WTC11 (cell line): ENCODE results near the gene DDX10. TPM values are rescaled to one million over a fixed set of nuclear protein-coding genes. Genes with fewer than 3 reads are reported as not detected.

Source experiments
- ATAC-seq: fragments of 200-7000 bp; cut with Tn5 transposase; 2 replicates; pipeline ENCODE4 v1.10.0; 2021; ENCODE audit warnings: mild to moderate bottlenecking, moderate library complexity
- CTCF ChIA-PET: fragments of 300-600 bp; sonication (Branson Sonifier 250); formaldehyde crosslinking; loops from one replicate; lab custom pipeline; 2021; ENCODE audit warnings: antibody characterized with exemption; lab: Charles Lee
- POLR2A ChIA-PET: fragments of 350-600 bp; sonication (Branson Sonifier 250); formaldehyde crosslinking; loops from one replicate; lab custom pipeline; 2021; ENCODE audit warnings: antibody characterized with exemption; lab: Charles Lee
- DNase-seq: peaks from one replicate; pipeline ENCODE4 v3.0.0; 2021; ENCODE audit warnings: low spot score
- H3K27ac Mint-ChIP-seq: 2 replicates; pipeline ENCODE4 v1.8.0; 2021; ENCODE audit warnings: mixed read lengths
- H3K27me3 Mint-ChIP-seq: 2 replicates; pipeline ENCODE4 v1.8.0; 2021; ENCODE audit warnings: low read depth, mild to moderate bottlenecking, moderate library complexity, mixed read lengths
- H3K36me3 Mint-ChIP-seq: 2 replicates; pipeline ENCODE4 v1.8.0; 2021; ENCODE audit warnings: mixed read lengths
- H3K4me1 Mint-ChIP-seq: 2 replicates; pipeline ENCODE4 v1.8.0; 2022; ENCODE audit warnings: mixed read lengths
- H3K4me3 Mint-ChIP-seq: 2 replicates; pipeline ENCODE4 v1.8.0; 2021; ENCODE audit warnings: mild to moderate bottlenecking, moderate library complexity, mixed read lengths
- H3K9me3 Mint-ChIP-seq: 2 replicates; pipeline ENCODE4 v1.8.0; 2021; ENCODE audit warnings: mixed read lengths
- AFF4 ChIP-seq: sonication (generic); formaldehyde crosslinking; IDR thresholded peaks from 2 replicates; pipeline ENCODE4 v1.8.1; 2023; ENCODE audit warnings: mild to moderate bottlenecking, missing genetic modification reagents, borderline replicate concordance
- ATF3 ChIP-seq: sonication (generic); formaldehyde crosslinking; conservative IDR thresholded peaks from 2 replicates; pipeline ENCODE4 v1.8.1; 2022; ENCODE audit warnings: mild to moderate bottlenecking, missing genetic modification reagents
- ETV6 ChIP-seq: sonication (generic); formaldehyde crosslinking; IDR thresholded peaks from 2 replicates; pipeline ENCODE4 v1.8.1; 2022; ENCODE audit warnings: mild to moderate bottlenecking, missing genetic modification reagents
- JUN ChIP-seq: sonication (generic); formaldehyde crosslinking; IDR thresholded peaks from 2 replicates; pipeline ENCODE4 v1.8.0; 2023; ENCODE audit warnings: mild to moderate bottlenecking, missing genetic modification reagents
- MAX ChIP-seq: sonication (generic); formaldehyde crosslinking; IDR thresholded peaks from 2 replicates; pipeline ENCODE4 v1.8.0; 2022; ENCODE audit warnings: mild to moderate bottlenecking, missing genetic modification reagents
- MYBL2 ChIP-seq: sonication (generic); formaldehyde crosslinking; IDR thresholded peaks from 2 replicates; pipeline ENCODE4 v1.8.1; 2023; ENCODE audit warnings: mild to moderate bottlenecking, moderate library complexity, missing genetic modification reagents
- NFATC4 ChIP-seq: fragments of 250-450 bp; sonication (Bioruptor Pico); IDR thresholded peaks from 2 replicates; pipeline ENCODE4 v1.9.0; 2021; ENCODE audit warnings: mild to moderate bottlenecking
- PRDM15 ChIP-seq: sonication (generic); formaldehyde crosslinking; IDR thresholded peaks from 2 replicates; pipeline ENCODE4 v1.8.0; 2022; ENCODE audit warnings: missing genetic modification reagents
- PRRX2 ChIP-seq: fragments of 250-450 bp; sonication (Bioruptor Pico); IDR thresholded peaks from 2 replicates; pipeline ENCODE4 v1.8.0; 2021; ENCODE audit warnings: mild to moderate bottlenecking
- RELA ChIP-seq: sonication (generic); formaldehyde crosslinking; IDR thresholded peaks from 2 replicates; pipeline ENCODE4 v1.8.1; 2022; ENCODE audit warnings: missing genetic modification reagents, mild to moderate bottlenecking, borderline replicate concordance
- SMAD4 ChIP-seq: sonication (generic); formaldehyde crosslinking; IDR thresholded peaks from 2 replicates; pipeline ENCODE4 v1.8.0; 2022; ENCODE audit warnings: mild to moderate bottlenecking, missing genetic modification reagents
- TCF7 ChIP-seq: sonication (generic); formaldehyde crosslinking; IDR thresholded peaks from 2 replicates; pipeline ENCODE4 v1.8.0; 2022; ENCODE audit warnings: mild to moderate bottlenecking, low read depth, missing genetic modification reagents, moderate library complexity
- TEAD1 ChIP-seq: sonication (generic); formaldehyde crosslinking; IDR thresholded peaks from 2 replicates; pipeline ENCODE4 v1.8.0; 2022; ENCODE audit warnings: mild to moderate bottlenecking, missing genetic modification reagents
- USF2 ChIP-seq: sonication (generic); formaldehyde crosslinking; IDR thresholded peaks from 2 replicates; pipeline ENCODE4 v1.8.1; 2023; ENCODE audit warnings: mild to moderate bottlenecking, missing genetic modification reagents, moderate library complexity
- ZBTB21 ChIP-seq: sonication (generic); formaldehyde crosslinking; IDR thresholded peaks from 2 replicates; pipeline ENCODE4 v1.8.1; 2023; ENCODE audit warnings: mild to moderate bottlenecking, missing genetic modification reagents, borderline replicate concordance
- ZNF121 ChIP-seq: sonication (generic); formaldehyde crosslinking; IDR thresholded peaks from 2 replicates; pipeline ENCODE4 v1.8.0; 2023; ENCODE audit warnings: missing genetic modification reagents
- ZNF219 ChIP-seq: sonication (generic); formaldehyde crosslinking; IDR thresholded peaks from 2 replicates; pipeline ENCODE4 v1.8.0; 2023; ENCODE audit warnings: missing genetic modification reagents, mild to moderate bottlenecking, borderline replicate concordance
- ZNF263 ChIP-seq: sonication (generic); formaldehyde crosslinking; IDR thresholded peaks from 2 replicates; pipeline ENCODE4 v1.8.1; 2022; ENCODE audit warnings: low read depth, mild to moderate bottlenecking, moderate library complexity, missing genetic modification reagents
- ZNF281 ChIP-seq: sonication (generic); formaldehyde crosslinking; IDR thresholded peaks from 2 replicates; pipeline ENCODE4 v1.8.0; 2023; ENCODE audit warnings: mild to moderate bottlenecking, missing genetic modification reagents
- ZNF396 ChIP-seq: fragments of 250-450 bp; sonication (Bioruptor Pico); IDR thresholded peaks from 2 replicates; pipeline ENCODE4 v1.8.0; 2021; ENCODE audit warnings: mild to moderate bottlenecking, moderate library complexity, borderline replicate concordance
- total RNA-seq: library from RNA; stranded (reverse); gene quantifications from 3 replicates; pipeline ENCODE4 v1.2.3, GENCODE V29; 2021

The DDX10 gene
- total RNA-seq, 1 experiment from 2014 or later: 56.8 TPM

GRCh38 chr11:108943853-108944252 lies 279.0 kb downstream of the DDX10 start (continued):
- TF ChIP-seq NFATC4 (CRISPR knock-in tag) (no peak), RELA (CRISPR knock-in tag) (no peak)

- ChIA-PET CTCF (no interaction called here), POLR2A (no interaction called here)
- Mint-ChIP-seq H3K27me3 (no peaks in the 10 kb centered on the region; the same call in 1 of the 2 replicates), H3K36me3 (peaks cover 21% of the 10 kb centered on the region), H3K4me3 (no peak overlapping the region), H3K27ac (no peak overlapping the region), H3K9me3 (peaks cover 25% of the 10 kb centered on the region), H3K4me1 (no peaks in the 10 kb centered on the region)
- no peak for TF ChIP-seq TCF7
- no peak for TF ChIP-seq TEAD1
- TF ChIP-seq SMAD4 (CRISPR knock-in tag): no peak
- TF ChIP-seq ZNF281 (CRISPR knock-in tag): no peak
- no peak for TF ChIP-seq ETV6
- no peak for TF ChIP-seq MAX
- TF ChIP-seq ZNF121 (CRISPR knock-in tag): no peak
- no peak for TF ChIP-seq ZNF396 (CRISPR knock-in tag)
- DNase-seq: no peak
- no peak for ATAC-seq
Observed at GRCh38 chr11:108944471-108945178, 279.8 kb downstream of the DDX10 start.

- no peaks in the 10 kb centered on the region for H3K4me1 Mint-ChIP-seq
- no peak overlapping the region for H3K27ac Mint-ChIP-seq
- ATAC-seq (no peak), DNase-seq (no peak)
- peaks cover 18% of the 10 kb centered on the region for H3K36me3 Mint-ChIP-seq
- H3K27me3 Mint-ChIP-seq: no peaks in the 10 kb centered on the region; the same call in 1 of the 2 replicates
- peaks cover 26% of the 10 kb centered on the region for H3K9me3 Mint-ChIP-seq
- POLR2A ChIA-PET: no interaction called here
- CTCF ChIA-PET: no interaction called here
- H3K4me3 Mint-ChIP-seq: no peak overlapping the region
- no peak for TF ChIP-seq MYBL2
- TF ChIP-seq PRRX2: no peak
- no peak for TF ChIP-seq JUN (CRISPR knock-in tag)
- TF ChIP-seq USF2: no peak
- no peak for TF ChIP-seq SMAD4 (CRISPR knock-in tag)
- no peak for TF ChIP-seq PRDM15 (CRISPR knock-in tag)
- TF ChIP-seq AFF4 (CRISPR knock-in tag): no peak
- no peak for TF ChIP-seq ZNF263
- TF ChIP-seq ZNF219: no peak
- TF ChIP-seq TEAD1: no peak
- no peak for TF ChIP-seq ATF3 (CRISPR knock-in tag)
- no peak for TF ChIP-seq MAX
- no peak for TF ChIP-seq ZBTB21
Observed at GRCh38 chr11:108945341-108945740, 280.5 kb downstream of the DDX10 start.
